Inflammatory macrophage treated with lipopolysaccharide for 4 hours (primary cell): Measurements from ENCODE around the gene MARCO.
"Not testable (repeated sequence)": the region's sequence is repeated elsewhere in the genome, so short reads cannot be mapped to it uniquely, and the experiment has no call there.

ENCODE experiments used
- DNase-seq: peaks from one replicate; pipeline ENCODE4 v3.0.0-alpha.2; 2020

The MARCO gene

DNA sequence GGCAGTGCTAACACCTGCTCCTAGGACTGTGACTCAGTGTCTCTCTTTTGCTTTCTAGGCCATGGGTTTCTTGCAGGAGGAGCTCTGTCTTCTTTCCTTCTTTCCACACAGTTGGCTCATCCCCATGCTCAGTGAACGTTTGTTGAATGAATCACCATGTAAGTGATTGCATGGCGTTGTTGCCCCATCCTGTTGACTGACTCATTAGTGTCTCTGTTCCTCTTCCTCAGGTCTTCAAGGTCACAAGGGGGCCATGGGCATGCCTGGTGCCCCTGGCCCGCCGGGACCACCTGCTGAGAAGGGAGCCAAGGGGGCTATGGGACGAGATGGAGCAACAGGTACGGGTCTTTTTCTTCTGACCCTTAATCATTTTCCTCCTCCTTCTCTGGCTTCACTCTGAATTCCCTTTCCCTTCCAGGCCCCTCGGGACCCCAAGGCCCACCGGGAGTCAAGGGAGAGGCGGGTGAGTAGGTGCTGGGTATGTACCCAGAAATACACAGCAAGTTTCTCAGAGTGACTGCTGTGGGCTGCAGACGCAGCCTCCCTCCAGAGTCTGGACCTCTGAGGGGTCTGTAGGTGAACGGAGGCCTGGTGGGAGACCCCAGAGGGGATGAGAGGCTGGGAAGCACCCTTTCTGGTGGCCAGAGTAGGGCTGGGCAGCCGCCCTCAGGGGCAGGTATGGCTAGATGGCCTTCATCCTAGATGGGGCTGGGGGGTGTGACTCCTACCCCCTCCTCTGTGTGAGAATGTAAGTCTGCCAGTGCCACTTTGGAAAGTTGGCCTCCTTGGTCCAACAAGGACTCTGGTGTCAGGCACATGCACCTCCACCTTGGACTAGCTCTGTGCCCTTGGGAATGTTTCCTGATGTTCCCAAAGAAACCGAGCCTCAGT, 32.4 kb downstream of the MARCO start:
- DNase-seq: peak; percentile 99

- DNase-seq: no peak
Measured at GRCh38 chr2:118975133-118975532, 33.1 kb downstream of the MARCO start.

GRCh38 chr2:118978064-118978463, 36.1 kb downstream of the MARCO start:
- DNase-seq: no peak

DNA sequence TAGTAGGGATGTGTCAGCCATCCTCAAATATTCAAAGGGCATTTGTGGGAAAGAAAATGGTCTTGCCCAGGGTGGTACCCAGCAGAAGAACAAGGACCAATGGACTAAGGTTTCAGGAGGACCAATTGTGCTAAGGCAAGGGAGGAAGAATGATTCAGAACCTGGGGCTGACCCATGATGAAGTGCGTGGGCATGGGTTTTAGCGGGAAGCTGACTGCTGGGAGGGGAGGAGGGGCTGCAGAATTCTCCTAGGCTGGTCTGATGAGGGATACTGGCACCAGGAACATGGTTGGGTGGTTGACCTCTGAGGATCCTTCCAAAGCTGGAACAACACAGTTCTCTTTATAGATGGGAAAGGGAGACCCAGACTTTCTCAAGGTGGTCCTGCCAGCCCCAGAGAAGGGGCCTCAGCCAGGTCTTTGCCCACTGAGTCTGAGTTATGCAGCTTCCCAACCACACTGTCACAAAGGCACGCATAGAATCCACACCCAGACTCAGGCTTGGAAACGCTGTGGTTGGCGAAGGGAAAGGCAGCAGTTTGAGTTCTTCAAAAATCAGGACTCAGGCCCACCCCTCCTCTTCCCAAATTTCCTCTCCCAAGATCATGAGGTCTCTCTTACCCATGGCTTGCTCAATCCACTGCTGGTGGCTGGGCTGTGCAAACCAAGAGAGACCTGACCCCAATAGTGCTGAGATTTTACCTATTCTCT, 37.3 kb downstream of the MARCO start:
- peak; percentile 58 for DNase-seq

DNA sequence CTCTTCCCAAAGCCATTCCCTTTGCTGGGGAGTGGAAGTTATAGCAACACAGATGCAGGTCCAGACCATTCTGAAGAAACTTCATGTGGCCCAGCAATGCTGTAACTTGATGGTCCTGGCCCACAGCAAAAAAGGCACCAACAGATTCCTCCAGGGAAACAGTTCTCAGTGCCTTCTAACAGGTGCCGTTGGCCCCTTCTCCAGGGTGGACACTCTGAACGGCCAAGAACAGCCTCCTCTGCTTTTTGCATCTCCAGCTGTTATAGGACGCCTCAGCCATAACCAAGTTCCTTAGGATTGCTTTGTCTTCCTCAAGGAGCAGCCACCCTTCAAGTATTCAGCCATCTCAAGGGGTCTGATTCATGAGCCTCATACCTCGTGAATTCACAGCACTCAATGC, 38.0 kb downstream of the MARCO start:
- DNase-seq: no peak

DNA sequence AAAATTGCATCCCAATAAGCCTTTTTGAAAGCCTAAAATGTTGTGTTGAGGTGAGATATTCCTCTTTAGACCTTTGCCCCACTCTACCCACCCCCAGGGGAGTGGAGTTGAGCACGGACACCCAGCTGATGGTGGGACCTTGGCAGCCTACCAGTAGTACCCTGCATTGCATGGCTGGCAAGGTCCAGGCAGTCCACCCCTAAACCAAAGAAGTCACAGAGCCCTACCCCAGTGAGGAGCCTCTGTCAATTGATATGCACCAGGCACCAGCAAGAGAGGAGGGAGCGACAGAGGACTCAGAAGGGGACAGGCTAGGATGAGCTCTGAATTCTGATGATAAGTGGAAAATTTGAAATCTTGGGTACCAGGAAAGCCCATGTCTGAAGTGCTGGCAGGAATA, 38.6 kb downstream of the MARCO start:
- no peak for DNase-seq

GRCh38 chr2:118981632-118982031, 39.6 kb downstream of the MARCO start:
- DNase-seq: no peak

DNA sequence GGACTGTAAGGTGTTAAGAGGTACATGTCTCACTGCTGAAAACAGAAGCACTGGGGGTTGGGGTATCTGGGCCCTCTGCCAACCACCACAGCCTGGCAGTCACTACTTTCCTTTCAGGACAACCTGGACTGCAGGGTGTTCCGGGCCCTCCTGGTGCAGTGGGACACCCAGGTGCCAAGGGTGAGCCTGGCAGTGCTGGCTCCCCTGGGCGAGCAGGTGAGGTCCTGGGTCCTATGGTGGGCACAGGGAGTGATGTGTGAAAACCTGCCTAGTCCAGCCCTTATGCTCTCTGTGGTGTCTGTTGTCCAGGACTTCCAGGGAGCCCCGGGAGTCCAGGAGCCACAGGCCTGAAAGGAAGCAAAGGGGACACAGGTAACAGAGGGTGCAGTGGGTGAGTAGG, 40.0 kb downstream of the MARCO start:
- no peak for DNase-seq

DNA sequence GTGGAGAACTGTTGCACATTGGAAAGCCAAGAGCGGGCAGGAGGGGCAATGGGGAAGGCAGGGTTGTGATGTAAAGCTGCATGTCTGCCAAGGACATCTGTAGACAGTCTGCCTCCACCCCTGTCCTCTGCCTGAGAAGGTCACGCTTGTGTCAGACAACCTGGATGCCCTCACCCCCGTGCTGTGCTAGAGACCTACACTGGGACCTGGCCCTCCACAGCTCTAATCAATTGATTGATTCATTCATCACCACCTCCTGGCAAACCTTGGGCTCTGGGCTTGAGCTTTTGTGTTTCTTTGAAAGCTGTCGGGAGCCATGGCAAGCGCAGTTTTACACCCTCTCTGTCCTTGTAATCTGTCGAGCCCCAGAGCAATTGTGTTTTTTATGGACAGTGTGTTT, 41.1 kb downstream of the MARCO start:
- DNase-seq: no peak

- DNase-seq: no peak
Measured at GRCh38 chr2:118983915-118984314, 41.9 kb downstream of the MARCO start.

GRCh38 chr2:118986738-118987137, 44.7 kb downstream of the MARCO start:
- peak; percentile 41 for DNase-seq

DNA sequence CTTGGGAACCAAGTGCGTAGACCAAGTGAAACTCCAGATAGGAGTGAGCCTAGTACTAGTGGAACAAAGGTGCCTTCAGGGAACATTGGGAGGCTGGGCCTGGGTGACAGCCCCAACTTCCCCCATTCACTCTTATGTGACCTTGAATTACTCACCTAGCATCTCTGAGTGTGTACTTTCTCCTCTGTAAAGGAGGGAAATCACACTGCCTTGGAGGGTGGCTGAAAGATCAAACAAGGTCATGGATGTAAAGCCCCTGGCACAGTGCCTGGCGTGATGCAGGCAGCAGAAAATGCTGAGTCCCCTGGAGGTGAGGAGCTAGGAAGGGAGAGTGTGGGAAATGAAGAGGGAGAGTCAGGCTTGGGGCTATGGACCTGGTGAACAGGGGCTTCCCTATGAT, 45.9 kb downstream of the MARCO start:
- no peak for DNase-seq

DNA sequence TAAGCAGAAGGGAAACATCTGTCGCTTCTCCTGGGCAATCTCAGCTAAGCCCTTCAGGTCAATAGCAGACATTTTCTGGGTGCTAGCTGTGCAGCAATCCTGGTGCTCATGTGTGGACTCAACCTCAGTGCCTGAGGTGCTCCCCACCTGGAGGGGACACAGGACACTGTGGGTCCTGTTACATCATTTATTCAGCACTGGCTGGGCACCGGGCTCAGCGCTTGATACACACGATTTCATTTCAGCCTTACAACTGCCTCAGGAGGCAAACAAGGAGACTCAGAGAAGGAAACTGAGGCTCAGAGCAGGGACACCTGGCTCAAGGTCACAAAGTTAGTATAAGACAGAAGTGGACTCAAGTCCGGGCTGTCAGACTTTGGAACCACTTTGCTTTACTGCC, 46.7 kb downstream of the MARCO start:
- no peak for DNase-seq

- no peak for DNase-seq
Measured at GRCh38 chr2:118989481-118989880, 47.5 kb downstream of the MARCO start.

DNA sequence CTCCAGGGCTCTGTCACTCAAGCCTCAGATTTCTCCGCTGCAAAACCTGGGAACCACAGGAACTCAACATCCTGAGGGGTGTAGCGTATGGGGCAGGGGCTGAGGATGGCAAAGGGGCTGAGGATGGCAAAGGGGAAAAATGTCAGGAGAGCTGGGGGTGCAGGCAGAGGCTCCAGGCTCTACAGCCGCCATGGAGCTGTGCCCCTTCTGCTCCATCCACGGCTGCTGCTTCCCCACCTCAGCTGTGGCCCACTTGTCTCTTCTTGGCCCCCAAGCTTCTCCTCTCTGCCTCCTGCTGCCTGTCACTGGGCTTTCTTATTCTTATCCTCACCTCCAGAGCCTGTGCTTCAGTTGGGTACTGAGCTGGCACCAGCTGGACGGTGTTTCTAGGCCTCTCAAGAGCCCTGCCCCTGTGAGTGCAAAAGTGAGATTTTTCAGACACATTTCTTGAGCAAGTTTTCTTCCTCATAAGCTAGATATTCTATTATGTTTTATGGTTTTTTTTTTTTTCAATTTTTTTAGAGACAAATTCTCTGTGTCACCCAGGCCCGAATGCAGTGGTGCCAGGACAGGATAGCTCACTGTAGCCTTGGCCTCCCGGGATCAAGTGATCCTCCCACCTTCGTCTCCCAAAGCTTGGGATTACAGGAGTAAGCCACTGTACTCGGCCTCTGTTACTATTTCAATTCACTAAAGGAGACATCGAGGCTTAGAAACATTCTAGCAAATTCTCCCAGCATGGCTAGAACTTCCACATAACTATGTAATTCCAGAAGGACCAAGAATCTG, 49.0 kb downstream of the MARCO start:
- DNase-seq: no peak

DNA sequence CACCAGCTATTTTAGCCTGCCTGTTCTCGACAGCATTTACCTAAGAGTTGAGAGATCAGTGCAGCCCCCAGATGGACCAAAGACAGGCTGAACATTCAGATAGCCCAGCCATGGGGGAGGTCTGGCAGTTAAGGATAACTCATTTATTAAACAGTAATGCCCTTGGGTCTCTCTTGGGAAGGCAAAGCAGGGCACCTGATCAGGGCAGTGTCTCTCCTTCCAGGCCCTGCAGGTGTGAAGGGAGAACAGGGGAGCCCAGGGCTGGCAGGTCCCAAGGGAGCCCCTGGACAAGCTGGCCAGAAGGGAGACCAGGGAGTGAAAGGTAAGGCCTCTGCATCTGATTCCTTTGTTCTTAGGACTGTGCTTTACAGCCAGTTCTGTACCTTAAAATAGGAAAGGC, 49.6 kb downstream of the MARCO start:
- DNase-seq: no peak

DNA sequence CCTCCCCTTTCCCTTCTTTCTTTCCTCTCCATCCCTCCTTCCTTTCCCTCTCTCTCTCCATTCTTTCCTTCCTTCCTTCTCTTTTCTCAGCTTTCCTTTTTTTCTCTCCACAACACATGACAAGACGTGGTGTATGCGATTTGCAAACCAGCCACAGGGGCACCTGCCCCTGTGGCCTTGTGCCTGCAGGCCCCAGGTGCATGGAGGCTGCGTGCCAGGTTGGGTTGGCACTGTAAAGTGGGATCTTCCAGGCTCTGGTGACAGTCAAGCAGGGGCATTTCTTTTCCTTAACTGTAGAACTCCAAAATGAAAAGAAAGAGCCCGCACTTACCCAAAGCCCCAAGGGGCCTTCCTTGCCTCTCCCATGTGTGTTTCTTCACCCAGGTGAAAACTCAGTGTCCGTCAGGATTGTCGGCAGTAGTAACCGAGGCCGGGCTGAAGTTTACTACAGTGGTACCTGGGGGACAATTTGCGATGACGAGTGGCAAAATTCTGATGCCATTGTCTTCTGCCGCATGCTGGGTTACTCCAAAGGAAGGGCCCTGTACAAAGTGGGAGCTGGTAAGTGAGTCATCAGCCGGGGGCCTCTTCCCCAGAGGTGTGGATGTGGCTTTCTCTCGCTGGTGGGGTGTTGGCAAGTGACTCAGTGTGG, 50.9 kb downstream of the MARCO start:
- DNase-seq: no peak

- no peak for DNase-seq
Measured at GRCh38 chr2:118993392-118993752, 51.4 kb downstream of the MARCO start.

DNA sequence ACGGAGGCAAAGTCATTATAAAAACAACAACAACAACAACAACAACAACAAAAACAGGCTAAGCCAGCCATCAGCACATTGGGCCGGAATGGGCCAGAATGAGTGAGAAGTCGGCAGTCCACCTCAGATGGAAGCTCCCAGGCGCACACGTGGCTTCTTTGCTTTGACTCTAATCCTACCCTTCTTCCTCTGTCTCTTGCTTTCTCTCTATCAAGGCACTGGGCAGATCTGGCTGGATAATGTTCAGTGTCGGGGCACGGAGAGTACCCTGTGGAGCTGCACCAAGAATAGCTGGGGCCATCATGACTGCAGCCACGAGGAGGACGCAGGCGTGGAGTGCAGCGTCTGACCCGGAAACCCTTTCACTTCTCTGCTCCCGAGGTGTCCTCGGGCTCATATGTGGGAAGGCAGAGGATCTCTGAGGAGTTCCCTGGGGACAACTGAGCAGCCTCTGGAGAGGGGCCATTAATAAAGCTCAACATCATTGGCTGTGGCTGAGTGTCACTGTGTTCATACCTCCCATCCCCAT, 52.2 kb downstream of the MARCO start:
- DNase-seq: no peak

- DNase-seq: no peak
Measured at GRCh38 chr2:118994778-118995177, 52.8 kb downstream of the MARCO start.

DNA sequence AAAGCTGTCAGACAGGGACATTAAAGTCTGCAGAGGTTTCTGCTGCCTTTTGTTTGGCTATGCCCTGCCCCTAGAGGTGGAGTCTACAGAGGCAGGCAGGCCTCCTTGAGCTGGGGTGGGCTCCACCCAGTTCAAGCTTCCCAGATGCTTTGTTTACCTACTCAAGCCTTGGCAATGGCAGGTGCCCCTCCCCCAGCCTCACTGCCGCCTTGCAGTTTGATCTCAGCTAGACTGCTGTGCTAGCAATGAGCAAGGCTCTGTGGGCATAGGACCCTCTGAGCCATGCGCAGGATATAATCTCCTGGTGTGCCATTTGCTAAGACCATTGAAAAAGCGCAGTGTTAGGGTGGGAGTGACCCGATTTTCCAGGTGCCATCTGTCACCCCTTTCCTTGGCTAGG, 61.9 kb downstream of the MARCO start:
- DNase-seq: not testable (repeated sequence)

DNA sequence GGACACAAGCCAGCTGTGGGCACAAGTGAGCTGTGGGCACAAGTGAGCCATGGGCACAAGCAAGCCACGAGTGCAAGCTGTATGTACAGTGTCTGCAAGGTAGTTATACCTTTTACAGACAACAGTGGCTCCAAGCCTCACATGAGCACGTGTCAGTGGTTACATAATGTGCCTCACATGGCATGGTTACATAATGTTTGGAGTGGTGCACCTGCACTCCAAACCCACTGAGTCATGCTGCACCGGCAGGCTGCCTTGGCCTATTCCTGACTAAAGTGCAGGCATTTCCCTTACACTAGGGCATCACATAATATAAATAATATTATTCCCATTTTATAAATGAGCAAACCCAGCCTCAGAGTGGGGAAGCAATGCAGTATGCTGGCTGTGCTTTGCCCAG, 62.6 kb downstream of the MARCO start:
- no peak for DNase-seq

GRCh38 chr2:119005051-119005450, 63.1 kb downstream of the MARCO start:
- peak; percentile 48 for DNase-seq
